Esophagus squamous epithelium (tissue), 5 donors: ENCODE measurements around the gene DNAAF3. TPM values are rescaled to one million over a fixed set of nuclear protein-coding genes. Genes with fewer than 3 reads are reported as not detected.

Experiments
- DNase-seq: peaks from one replicate; lab custom pipeline; 2025; lab: John Stamatoyannopoulos, UW
- H3K27ac ChIP-seq, 4 donors: fragments of 200-600 bp; sonication (generic); one replicate each; pipeline ENCODE4 v1.5.1; 2016 to 2019; ENCODE audit warnings: mild to moderate bottlenecking in 1 of 4
- H3K27me3 ChIP-seq, 4 donors: fragments of 200-600 bp; sonication (generic); 1 replicate in 3 of 4; 2 replicates in 1 of 4; pipeline versions ENCODE4 v1.5.1 to v1.6.0; 2017 to 2021; ENCODE audit warnings: antibody characterized with exemption in 1 of 4
- H3K36me3 ChIP-seq, 3 donors: fragments of 200-600 bp; sonication (generic); one replicate each; pipeline ENCODE4 v1.5.1; 2016 to 2019
- H3K4me1 ChIP-seq, 3 donors: fragments of 200-600 bp; sonication (generic); one replicate each; pipeline ENCODE4 v1.5.1; 2017 to 2019
- H3K4me3 ChIP-seq, 4 donors: fragments of 200-600 bp; sonication (generic); 1 replicate in 3 of 4; 2 replicates in 1 of 4; pipeline ENCODE4 v1.5.1; 2016 to 2019; ENCODE audit warnings: mild to moderate bottlenecking in 2 of 4, moderate library complexity in 1 of 4
- H3K9me3 ChIP-seq, 3 donors: fragments of 200-600 bp; sonication (generic); one replicate each; pipeline ENCODE4 v1.5.1; 2016 to 2019
- CTCF ChIP-seq, 6 experiments: fragments of 450-650 bp in 4 of 6; fragments of 200-600 bp in 2 of 6; sonication (generic) in 2 of 6; IDR thresholded peaks; one replicate each; pipeline ENCODE4 v1.5.1; 2016 to 2019; ENCODE audit warnings: antibody characterized with exemption in 6 of 6, mild to moderate bottlenecking in 4 of 6, moderate library complexity in 4 of 6
- POLR2A ChIP-seq, 4 donors: fragments of 450-650 bp; IDR thresholded peaks; one replicate each; pipeline ENCODE4 v1.6.1; 2017; ENCODE audit warnings: antibody characterized with exemption in 4 of 4, mild to moderate bottlenecking in 4 of 4, moderate library complexity in 3 of 4
- WGBS, 2 donors: methylation state at CpG; one replicate each; pipeline ENCODE4 v1.1.5; 2018; 5-methylcytosine and 5-hydroxymethylcytosine counted together
- intact Hi-C: fragments of 100-400 bp; cut with DNase I; formaldehyde crosslinking; loops from one replicate; pipeline ENCODE4 v1.15.0; 2022
- total RNA-seq, 4 donors: library from RNA; depleted of rRNA; stranded (reverse); fragments of >200 nt; gene quantifications; one replicate each; pipeline ENCODE4 v1.1.0, GENCODE V29; 2016
- donor health status: DM: yes; HTN: yes; CAD: no.

DNAAF3 gene
- total RNA-seq, 4 donors from 2014 or later, result 0.53 to 2.8 (median 1.4) TPM

GRCh38 chr19:55176076-55176475, 9.7 kb upstream of the DNAAF3 start:
- Histone ChIP-seq H3K36me3 (no peaks in the 10 kb centered on the region), H3K4me3 (no peak overlapping the region), H3K4me1 (peaks cover 16 to 38% (median 24%) of the 10 kb centered on the region in 3 donors), H3K27ac (no peak overlapping the region), H3K9me3 (no peaks in the 10 kb centered on the region), H3K27me3 (peaks cover 14 to 100% (median 22%) of the 10 kb centered on the region in 4 donors)
- 25 to 44% methylated on average over 1 to 2 of the region's 2 CpGs for WGBS, 2 donors
- intact Hi-C loops, result no loop called here
- no peak for DNase-seq
- TF ChIP-seq CTCF (IDR thresholded peaks at IDR 0.05) (no peak), POLR2A (IDR thresholded peaks at IDR 0.05) (no peak)

GRCh38 chr19:55175117-55175867, 8.9 kb upstream of the DNAAF3 start:
- intact Hi-C loops, result no loop called here
- H3K27ac ChIP-seq, result no peak overlapping the region
- 77 to 80% methylated on average over 13 to 14 of the region's 43 CpGs for WGBS, 2 donors
- peaks cover 14 to 100% (median 21%) of the 10 kb centered on the region in 4 donors for H3K27me3 ChIP-seq
- H3K9me3 ChIP-seq, result no peaks in the 10 kb centered on the region
- no peak for TF ChIP-seq CTCF (IDR thresholded peaks at IDR 0.05)
- TF ChIP-seq POLR2A (IDR thresholded peaks at IDR 0.05), result no peak
- H3K4me1 ChIP-seq, result peaks cover 16 to 36% (median 24%) of the 10 kb centered on the region in 3 donors
- no peak overlapping the region for H3K4me3 ChIP-seq
- no peaks in the 10 kb centered on the region for H3K36me3 ChIP-seq
- no peak for DNase-seq

- no peak for TF ChIP-seq POLR2A (IDR thresholded peaks at IDR 0.05)
- TF ChIP-seq CTCF (IDR thresholded peaks at IDR 0.05), result no peak
- H3K36me3 ChIP-seq, result no peaks in the 10 kb centered on the region
- no peak overlapping the region for H3K27ac ChIP-seq
- no peak overlapping the region for H3K4me3 ChIP-seq
- intact Hi-C loops, result no loop called here
- no peak for DNase-seq
- 57 to 64% methylated on average over 10 to 12 of the region's 21 CpGs for WGBS, 2 donors
- H3K27me3 ChIP-seq, result peaks cover 9 to 100% (median 17%) of the 10 kb centered on the region in 4 donors
- H3K9me3 ChIP-seq, result no peaks in the 10 kb centered on the region
- H3K4me1 ChIP-seq, result peaks cover 12 to 29% (median 17%) of the 10 kb centered on the region in 3 donors
Observed at GRCh38 chr19:55174425-55175116, 8.2 kb upstream of the DNAAF3 start.

GRCh38 chr19:55173714-55174409, 7.4 kb upstream of the DNAAF3 start:
- peak overlapping the region; percentile 9 to 63 (median 35) for H3K4me3 ChIP-seq
- 5% methylated on average over 9 of the region's 37 CpGs; no CpG with 5 or more reads in 1 of the 2 donors for WGBS, 2 donors
- intact Hi-C loops, result no loop called here
- no peak for TF ChIP-seq POLR2A (IDR thresholded peaks at IDR 0.05)
- TF ChIP-seq CTCF (IDR thresholded peaks at IDR 0.05), result no peak
- H3K4me1 ChIP-seq, result peaks cover 6 to 22% (median 10%) of the 10 kb centered on the region in 3 donors
- H3K36me3 ChIP-seq, result no peaks in the 10 kb centered on the region
- DNase-seq, result no peak
- H3K27ac ChIP-seq, result no peak overlapping the region
- H3K9me3 ChIP-seq, result no peaks in the 10 kb centered on the region
- H3K27me3 ChIP-seq, result peaks cover 6 to 100% (median 16%) of the 10 kb centered on the region in 4 donors
